ENCODE results near the gene DOHH.

GRCh38 chr19:3521104-3521445 lies 20.6 kb upstream of the DOHH start:
- no peak for TF ChIP-seq POLR2A (IDR thresholded peaks at IDR 0.05)
- TF ChIP-seq CTCF (IDR thresholded peaks at IDR 0.05) = no peak

All from sigmoid colon (tissue), 3 donors.